ENCODE data around the gene FUCA1.

Gene FUCA1

GRCh38 chr1:23875382-23875781 lies 7.3 kb upstream of the FUCA1 start:
- DNase-seq (ENCODE audit: low spot score) = no peak
- no peak for TF ChIP-seq CTCF (IDR thresholded peaks at IDR 0.05; ENCODE audit: extremely low read depth, missing control alignments)

- TF ChIP-seq CTCF (IDR thresholded peaks at IDR 0.05; ENCODE audit: extremely low read depth, missing control alignments) = no peak
- DNase-seq (ENCODE audit: low spot score) = no peak
Measured at GRCh38 chr1:23872421-23872820, 4.3 kb upstream of the FUCA1 start.

GRCh38 chr1:23869051-23869450 lies 961 bp upstream of the FUCA1 start:
- TF ChIP-seq CTCF (IDR thresholded peaks at IDR 0.05; ENCODE audit: extremely low read depth, missing control alignments) = no peak

GRCh38 chr1:23868557-23869016 lies 497 bp upstream of the FUCA1 start:
- DNase-seq (ENCODE audit: low spot score) = peak; percentile 31
- no peak for TF ChIP-seq CTCF (IDR thresholded peaks at IDR 0.05; ENCODE audit: extremely low read depth, missing control alignments)

More at GRCh38 chr1:23869051-23869450, 961 bp upstream of the FUCA1 start:
- DNase-seq (ENCODE audit: low spot score) = no peak

- TF ChIP-seq CTCF (IDR thresholded peaks at IDR 0.05; ENCODE audit: extremely low read depth, missing control alignments) = no peak
- DNase-seq (ENCODE audit: low spot score) = no peak
Measured at GRCh38 chr1:23867542-23867894, 572 bp downstream of the FUCA1 start.

- TF ChIP-seq CTCF (IDR thresholded peaks at IDR 0.05; ENCODE audit: extremely low read depth, missing control alignments) = no peak
- DNase-seq (ENCODE audit: low spot score) = peak; percentile 38
Measured at GRCh38 chr1:23865543-23865930, 2.6 kb downstream of the FUCA1 start.

GRCh38 chr1:23864801-23865542 lies 3.1 kb downstream of the FUCA1 start:
- no peak for DNase-seq (ENCODE audit: low spot score)
- no peak for TF ChIP-seq CTCF (IDR thresholded peaks at IDR 0.05; ENCODE audit: extremely low read depth, missing control alignments)

Measured in GM20000 (cell line).